ENCODE results near the gene DIP2B. TPM values are rescaled to one million over a fixed set of nuclear protein-coding genes. Genes with fewer than 3 reads are reported as not detected.

DIP2B gene
- total and polyA plus RNA-seq, 2 of the 13 experiments (the other 11 are each of a cell fraction or from before 2014, with no cell fraction given), result 32.1 to 35.8 TPM

DNA sequence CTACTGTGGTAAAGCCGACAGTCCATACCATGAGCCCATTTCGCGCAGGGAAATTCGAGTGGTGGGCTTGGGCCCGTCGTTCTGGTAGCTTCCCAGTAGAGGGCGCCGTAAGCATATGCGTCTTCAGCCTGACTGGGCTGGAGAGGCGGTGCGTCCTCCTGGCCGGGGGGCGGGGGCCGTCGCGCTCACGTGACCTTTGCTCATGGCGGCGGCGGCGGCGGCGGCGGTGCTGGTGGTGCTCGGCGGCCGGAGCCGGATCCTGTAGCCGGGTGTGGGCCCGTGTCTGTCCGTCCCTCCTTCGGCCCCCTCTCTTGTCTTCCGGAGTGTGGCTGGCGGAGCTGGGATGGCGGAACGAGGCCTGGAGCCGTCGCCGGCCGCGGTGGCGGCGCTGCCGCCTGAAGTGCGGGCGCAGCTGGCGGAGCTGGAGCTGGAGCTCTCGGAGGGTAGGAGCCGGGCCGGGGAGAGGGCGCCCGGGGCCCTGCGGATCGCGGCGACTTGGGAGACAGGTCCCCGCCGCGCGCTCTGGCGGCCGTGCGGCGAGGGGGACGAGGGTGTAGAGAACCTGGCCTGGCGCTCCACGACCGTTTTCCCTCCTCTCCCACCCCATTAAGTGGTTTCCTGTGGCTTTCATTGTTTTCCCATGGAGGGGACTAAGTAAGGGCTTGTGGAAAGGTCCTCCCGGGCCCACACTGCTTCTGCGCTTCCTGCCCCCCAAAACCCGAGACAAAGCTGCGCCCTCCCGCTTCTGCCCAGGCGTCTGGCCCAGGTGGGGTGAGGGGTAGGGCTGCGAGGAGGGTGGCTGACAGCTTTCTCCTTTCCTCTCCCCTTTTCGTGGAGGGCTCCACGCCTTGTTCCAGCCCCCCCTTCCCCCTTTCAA lies at the start of gene DIP2B (continued):
- TF ChIP-seq, protein P1, sequence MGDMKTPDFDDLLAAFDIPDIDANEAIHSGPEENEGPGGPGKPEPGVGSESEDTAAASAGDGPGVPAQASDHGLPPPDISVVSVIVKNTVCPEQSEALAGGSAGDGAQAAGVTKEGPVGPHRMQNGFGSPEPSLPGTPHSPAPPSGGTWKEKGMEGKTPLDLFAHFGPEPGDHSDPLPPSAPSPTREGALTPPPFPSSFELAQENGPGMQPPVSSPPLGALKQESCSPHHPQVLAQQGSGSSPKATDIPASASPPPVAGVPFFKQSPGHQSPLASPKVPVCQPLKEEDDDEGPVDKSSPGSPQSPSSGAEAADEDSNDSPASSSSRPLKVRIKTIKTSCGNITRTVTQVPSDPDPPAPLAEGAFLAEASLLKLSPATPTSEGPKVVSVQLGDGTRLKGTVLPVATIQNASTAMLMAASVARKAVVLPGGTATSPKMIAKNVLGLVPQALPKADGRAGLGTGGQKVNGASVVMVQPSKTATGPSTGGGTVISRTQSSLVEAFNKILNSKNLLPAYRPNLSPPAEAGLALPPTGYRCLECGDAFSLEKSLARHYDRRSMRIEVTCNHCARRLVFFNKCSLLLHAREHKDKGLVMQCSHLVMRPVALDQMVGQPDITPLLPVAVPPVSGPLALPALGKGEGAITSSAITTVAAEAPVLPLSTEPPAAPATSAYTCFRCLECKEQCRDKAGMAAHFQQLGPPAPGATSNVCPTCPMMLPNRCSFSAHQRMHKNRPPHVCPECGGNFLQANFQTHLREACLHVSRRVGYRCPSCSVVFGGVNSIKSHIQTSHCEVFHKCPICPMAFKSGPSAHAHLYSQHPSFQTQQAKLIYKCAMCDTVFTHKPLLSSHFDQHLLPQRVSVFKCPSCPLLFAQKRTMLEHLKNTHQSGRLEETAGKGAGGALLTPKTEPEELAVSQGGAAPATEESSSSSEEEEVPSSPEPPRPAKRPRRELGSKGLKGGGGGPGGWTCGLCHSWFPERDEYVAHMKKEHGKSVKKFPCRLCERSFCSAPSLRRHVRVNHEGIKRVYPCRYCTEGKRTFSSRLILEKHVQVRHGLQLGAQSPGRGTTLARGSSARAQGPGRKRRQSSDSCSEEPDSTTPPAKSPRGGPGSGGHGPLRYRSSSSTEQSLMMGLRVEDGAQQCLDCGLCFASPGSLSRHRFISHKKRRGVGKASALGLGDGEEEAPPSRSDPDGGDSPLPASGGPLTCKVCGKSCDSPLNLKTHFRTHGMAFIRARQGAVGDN (CRISPR knock-in tag; IDR thresholded peaks at IDR 0.05), result peak; percentile 89
- TF ChIP-seq RORA (CRISPR knock-in tag; IDR thresholded peaks at IDR 0.05) (no peak), SOX6 (IDR thresholded peaks at IDR 0.05) (no peak), SOX6 (CRISPR knock-in tag; IDR thresholded peaks at IDR 0.05) (peak; percentile 57; the same call in 1 of the 2 replicates), NCOA5 (CRISPR knock-in tag; IDR thresholded peaks at IDR 0.05) (no peak), ZNF564 (CRISPR knock-in tag; IDR thresholded peaks at IDR 0.05) (peak; percentile 43; the same call in 1 of the 2 replicates), NRL (CRISPR knock-in tag; IDR thresholded peaks at IDR 0.05; ENCODE audit: borderline replicate concordance) (no peak), SCMH1 (CRISPR knock-in tag; IDR thresholded peaks at IDR 0.05; ENCODE audit: borderline replicate concordance) (no peak), SOX13 (IDR thresholded peaks at IDR 0.05) (no peak), SOX13 (CRISPR knock-in tag; conservative IDR thresholded peaks at IDR 0.05 in 1 of 2, IDR thresholded peaks at IDR 0.05 in 1 of 2) (peak in 1 of 2 experiments; percentile 55; a peak in 1 of 4 replicates), TBL1XR1 (IDR thresholded peaks at IDR 0.05; ENCODE audit: borderline replicate concordance, low read length, partially characterized antibody) (peak; percentile 27), ZNF766 (CRISPR knock-in tag; IDR thresholded peaks at IDR 0.05; ENCODE audit: borderline replicate concordance) (no peak)
- TF ChIP-seq, protein P2, sequence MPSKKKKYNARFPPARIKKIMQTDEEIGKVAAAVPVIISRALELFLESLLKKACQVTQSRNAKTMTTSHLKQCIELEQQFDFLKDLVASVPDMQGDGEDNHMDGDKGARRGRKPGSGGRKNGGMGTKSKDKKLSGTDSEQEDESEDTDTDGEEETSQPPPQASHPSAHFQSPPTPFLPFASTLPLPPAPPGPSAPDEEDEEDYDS (CRISPR knock-in tag; IDR thresholded peaks at IDR 0.05), result peak; percentile 41
- TF ChIP-seq, protein P3, sequence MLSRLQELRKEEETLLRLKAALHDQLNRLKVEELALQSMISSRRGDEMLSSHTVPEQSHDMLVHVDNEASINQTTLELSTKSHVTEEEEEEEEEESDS (CRISPR knock-in tag; IDR thresholded peaks at IDR 0.05; ENCODE audit: borderline replicate concordance), result 0 out of 2 replicates have a peak, but pooled peaks have one; percentile 10
- TF ChIP-seq, protein P4, sequence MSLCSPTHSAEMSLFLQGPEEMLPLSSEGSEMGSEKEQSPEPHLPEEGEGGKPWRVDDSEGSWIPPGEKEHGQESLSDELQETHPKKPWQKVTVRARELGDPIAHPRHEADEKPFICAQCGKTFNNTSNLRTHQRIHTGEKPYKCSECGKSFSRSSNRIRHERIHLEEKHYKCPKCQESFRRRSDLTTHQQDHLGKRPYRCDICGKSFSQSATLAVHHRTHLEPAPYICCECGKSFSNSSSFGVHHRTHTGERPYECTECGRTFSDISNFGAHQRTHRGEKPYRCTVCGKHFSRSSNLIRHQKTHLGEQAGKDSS (CRISPR knock-in tag; IDR thresholded peaks at IDR 0.05; ENCODE audit: borderline replicate concordance, low read depth), result no peak
- TF ChIP-seq, protein P5, sequence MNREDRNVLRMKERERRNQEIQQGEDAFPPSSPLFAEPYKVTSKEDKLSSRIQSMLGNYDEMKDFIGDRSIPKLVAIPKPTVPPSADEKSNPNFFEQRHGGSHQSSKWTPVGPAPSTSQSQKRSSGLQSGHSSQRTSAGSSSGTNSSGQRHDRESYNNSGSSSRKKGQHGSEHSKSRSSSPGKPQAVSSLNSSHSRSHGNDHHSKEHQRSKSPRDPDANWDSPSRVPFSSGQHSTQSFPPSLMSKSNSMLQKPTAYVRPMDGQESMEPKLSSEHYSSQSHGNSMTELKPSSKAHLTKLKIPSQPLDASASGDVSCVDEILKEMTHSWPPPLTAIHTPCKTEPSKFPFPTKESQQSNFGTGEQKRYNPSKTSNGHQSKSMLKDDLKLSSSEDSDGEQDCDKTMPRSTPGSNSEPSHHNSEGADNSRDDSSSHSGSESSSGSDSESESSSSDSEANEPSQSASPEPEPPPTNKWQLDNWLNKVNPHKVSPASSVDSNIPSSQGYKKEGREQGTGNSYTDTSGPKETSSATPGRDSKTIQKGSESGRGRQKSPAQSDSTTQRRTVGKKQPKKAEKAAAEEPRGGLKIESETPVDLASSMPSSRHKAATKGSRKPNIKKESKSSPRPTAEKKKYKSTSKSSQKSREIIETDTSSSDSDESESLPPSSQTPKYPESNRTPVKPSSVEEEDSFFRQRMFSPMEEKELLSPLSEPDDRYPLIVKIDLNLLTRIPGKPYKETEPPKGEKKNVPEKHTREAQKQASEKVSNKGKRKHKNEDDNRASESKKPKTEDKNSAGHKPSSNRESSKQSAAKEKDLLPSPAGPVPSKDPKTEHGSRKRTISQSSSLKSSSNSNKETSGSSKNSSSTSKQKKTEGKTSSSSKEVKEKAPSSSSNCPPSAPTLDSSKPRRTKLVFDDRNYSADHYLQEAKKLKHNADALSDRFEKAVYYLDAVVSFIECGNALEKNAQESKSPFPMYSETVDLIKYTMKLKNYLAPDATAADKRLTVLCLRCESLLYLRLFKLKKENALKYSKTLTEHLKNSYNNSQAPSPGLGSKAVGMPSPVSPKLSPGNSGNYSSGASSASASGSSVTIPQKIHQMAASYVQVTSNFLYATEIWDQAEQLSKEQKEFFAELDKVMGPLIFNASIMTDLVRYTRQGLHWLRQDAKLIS (CRISPR knock-in tag; IDR thresholded peaks at IDR 0.05), result no peak
